Thyroid gland (tissue), 4 donors: Measurements from ENCODE around the gene TMEM126A. TPM values are rescaled to one million over a fixed set of nuclear protein-coding genes. Genes with fewer than 3 reads are reported as not detected.

Experiments
- DNase-seq, 2 donors: peaks; one replicate each; pipeline ENCODE4 v3.0.0-alpha.2; 2019
- H3K27ac ChIP-seq, 3 donors: fragments of 200-600 bp; sonication (generic); 1 replicate in 2 of 3; 2 replicates in 1 of 3; pipeline ENCODE4 v1.5.1; 2016 to 2019; ENCODE audit warnings: mild to moderate bottlenecking in 1 of 3, moderate library complexity in 1 of 3
- H3K27me3 ChIP-seq: fragments of 200-600 bp; sonication (generic); one replicate; pipeline ENCODE4 v1.5.1; 2019
- H3K36me3 ChIP-seq, 2 donors: fragments of 200-600 bp; sonication (generic); one replicate each; pipeline ENCODE4 v1.5.1; 2016 to 2019
- H3K4me1 ChIP-seq, 2 donors: fragments of 200-600 bp; sonication (generic); one replicate each; pipeline ENCODE4 v1.5.1; 2017 to 2019
- H3K4me3 ChIP-seq, 3 donors: fragments of 200-600 bp; sonication (generic); replicated peaks in 1 of 3; 1 replicate in 2 of 3; 2 replicates in 1 of 3; pipeline ENCODE4 v1.5.1; 2016; ENCODE audit warnings: mild to moderate bottlenecking in 1 of 3
- H3K9me3 ChIP-seq: fragments of 200-600 bp; sonication (generic); one replicate; pipeline ENCODE4 v1.5.1; 2017
- POLR2A ChIP-seq, 2 donors: fragments of 450-650 bp; IDR thresholded peaks; one replicate each; pipeline ENCODE4 v1.6.1; 2017; ENCODE audit warnings: antibody characterized with exemption in 2 of 2, mild to moderate bottlenecking in 2 of 2, moderate library complexity in 1 of 2
- WGBS, 2 donors: methylation state at CpG; one replicate each; pipeline ENCODE4 v1.1.5; 2017; 5-methylcytosine and 5-hydroxymethylcytosine counted together
- intact Hi-C: fragments of 100-400 bp; cut with DNase I; formaldehyde crosslinking; loops from one replicate; pipeline ENCODE4 v1.15.1; 2023
- total RNA-seq, 4 donors: library from RNA; depleted of rRNA; stranded (reverse); fragments of >200 nt; gene quantifications; one replicate each; pipeline ENCODE4 v1.2.3, GENCODE V29; 2016
- TF ChIP-seq, protein P1 (sequence below), 6 experiments: fragments of 200-600 bp in 3 of 6; fragments of 450-650 bp in 3 of 6; sonication (generic) in 3 of 6; IDR thresholded peaks; one replicate each; pipeline ENCODE4 v1.5.1; 2016 to 2019; ENCODE audit warnings: antibody characterized with exemption in 6 of 6, mild to moderate bottlenecking in 2 of 6, inconsistent platforms in 1 of 6, moderate library complexity in 1 of 6

Gene TMEM126A
- total RNA-seq, 4 donors from 2014 or later, result 24.1 to 31.7 (median 27.1) TPM

DNA sequence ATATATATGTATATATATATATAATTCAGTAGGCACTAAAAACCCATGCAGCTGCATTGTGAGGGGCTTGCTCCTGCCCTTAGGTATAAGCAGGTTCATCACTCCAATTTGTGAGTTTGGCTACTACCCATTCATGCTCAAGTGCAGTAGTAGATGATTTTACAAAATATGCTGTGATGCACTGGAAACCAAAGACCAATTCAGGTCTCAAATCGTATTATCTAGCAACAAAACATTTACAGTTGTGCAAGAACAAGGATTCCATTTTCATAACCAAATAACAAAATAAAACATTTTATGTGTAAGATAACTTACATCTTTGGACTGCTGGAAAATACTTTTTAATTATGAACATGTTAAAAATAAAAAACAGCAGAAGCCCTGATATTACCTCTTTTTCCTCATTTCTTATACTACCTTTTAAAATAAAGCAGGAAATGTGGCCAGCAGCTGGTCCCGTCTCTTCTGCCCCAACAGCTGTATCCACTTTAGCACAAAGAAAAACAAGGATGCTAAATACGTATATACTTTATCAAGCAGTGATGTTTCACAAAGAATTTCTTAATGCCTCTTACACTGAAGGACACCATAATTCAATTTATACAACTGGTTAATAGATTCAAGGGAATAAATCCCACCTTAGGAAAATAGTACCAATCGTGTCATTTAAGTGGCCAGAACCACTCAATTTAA is 14.4 kb downstream of the TMEM126A start:
- intact Hi-C loops, result no loop called here
- no peak for TF ChIP-seq POLR2A (IDR thresholded peaks at IDR 0.05)
- TF ChIP-seq, protein P1, sequence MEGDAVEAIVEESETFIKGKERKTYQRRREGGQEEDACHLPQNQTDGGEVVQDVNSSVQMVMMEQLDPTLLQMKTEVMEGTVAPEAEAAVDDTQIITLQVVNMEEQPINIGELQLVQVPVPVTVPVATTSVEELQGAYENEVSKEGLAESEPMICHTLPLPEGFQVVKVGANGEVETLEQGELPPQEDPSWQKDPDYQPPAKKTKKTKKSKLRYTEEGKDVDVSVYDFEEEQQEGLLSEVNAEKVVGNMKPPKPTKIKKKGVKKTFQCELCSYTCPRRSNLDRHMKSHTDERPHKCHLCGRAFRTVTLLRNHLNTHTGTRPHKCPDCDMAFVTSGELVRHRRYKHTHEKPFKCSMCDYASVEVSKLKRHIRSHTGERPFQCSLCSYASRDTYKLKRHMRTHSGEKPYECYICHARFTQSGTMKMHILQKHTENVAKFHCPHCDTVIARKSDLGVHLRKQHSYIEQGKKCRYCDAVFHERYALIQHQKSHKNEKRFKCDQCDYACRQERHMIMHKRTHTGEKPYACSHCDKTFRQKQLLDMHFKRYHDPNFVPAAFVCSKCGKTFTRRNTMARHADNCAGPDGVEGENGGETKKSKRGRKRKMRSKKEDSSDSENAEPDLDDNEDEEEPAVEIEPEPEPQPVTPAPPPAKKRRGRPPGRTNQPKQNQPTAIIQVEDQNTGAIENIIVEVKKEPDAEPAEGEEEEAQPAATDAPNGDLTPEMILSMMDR (IDR thresholded peaks at IDR 0.05), result no peak
- Histone ChIP-seq H3K36me3 (no peaks in the 10 kb centered on the region), H3K27ac (no peak overlapping the region), H3K27me3 (no peaks in the 10 kb centered on the region), H3K9me3 (no peaks in the 10 kb centered on the region), H3K4me3 (no peak overlapping the region), H3K4me1 (peaks cover 19 to 22% of the 10 kb centered on the region in 2 donors)
- 18 to 19% methylated on average over 4 of the region's 4 CpGs for WGBS, 2 donors
- no peak for DNase-seq

GRCh38 chr11:85663080-85663752 is 15.4 kb downstream of the TMEM126A start:
- H3K4me1 ChIP-seq, result peaks cover 19 to 22% of the 10 kb centered on the region in 2 donors
- peak overlapping the region; percentile 4 to 95 (median 89) for H3K4me3 ChIP-seq
- 4 to 6% methylated on average over 10 of the region's 10 CpGs for WGBS, 2 donors
- intact Hi-C loops, result no loop called here
- TF ChIP-seq, protein P1 (IDR thresholded peaks at IDR 0.05), result no peak
- TF ChIP-seq POLR2A (IDR thresholded peaks at IDR 0.05), result no peak
- no peak for DNase-seq
- no peaks in the 10 kb centered on the region for H3K36me3 ChIP-seq
- no peaks in the 10 kb centered on the region for H3K27me3 ChIP-seq
- H3K27ac ChIP-seq, result peak overlapping the region in 2 of 3 donors; percentile 95 to 96
- H3K9me3 ChIP-seq, result no peaks in the 10 kb centered on the region

- intact Hi-C loops, result no loop called here
- Histone ChIP-seq H3K4me1 (peaks cover 19 to 22% of the 10 kb centered on the region in 2 donors), H3K4me3 (peak overlapping the region; percentile 56 to 95 (median 89)), H3K36me3 (no peaks in the 10 kb centered on the region), H3K27ac (peak overlapping the region; percentile 95 to 98 (median 96)), H3K9me3 (no peaks in the 10 kb centered on the region), H3K27me3 (no peaks in the 10 kb centered on the region)
- DNase-seq, result peak; percentile 83 to 87
- whole genome bisulfite sequencing, 2 donors, result 0 to 1% methylated on average over 57 to 65 of the region's 73 CpGs
- peak in 1 of 2 donors; percentile 45 for TF ChIP-seq POLR2A (IDR thresholded peaks at IDR 0.05)
- TF ChIP-seq, protein P1 (IDR thresholded peaks at IDR 0.05), result peak in 5 of 6 experiments; percentile 31 to 74 (median 49)
Observed at GRCh38 chr11:85663753-85664614, 16.2 kb downstream of the TMEM126A start.

DNA sequence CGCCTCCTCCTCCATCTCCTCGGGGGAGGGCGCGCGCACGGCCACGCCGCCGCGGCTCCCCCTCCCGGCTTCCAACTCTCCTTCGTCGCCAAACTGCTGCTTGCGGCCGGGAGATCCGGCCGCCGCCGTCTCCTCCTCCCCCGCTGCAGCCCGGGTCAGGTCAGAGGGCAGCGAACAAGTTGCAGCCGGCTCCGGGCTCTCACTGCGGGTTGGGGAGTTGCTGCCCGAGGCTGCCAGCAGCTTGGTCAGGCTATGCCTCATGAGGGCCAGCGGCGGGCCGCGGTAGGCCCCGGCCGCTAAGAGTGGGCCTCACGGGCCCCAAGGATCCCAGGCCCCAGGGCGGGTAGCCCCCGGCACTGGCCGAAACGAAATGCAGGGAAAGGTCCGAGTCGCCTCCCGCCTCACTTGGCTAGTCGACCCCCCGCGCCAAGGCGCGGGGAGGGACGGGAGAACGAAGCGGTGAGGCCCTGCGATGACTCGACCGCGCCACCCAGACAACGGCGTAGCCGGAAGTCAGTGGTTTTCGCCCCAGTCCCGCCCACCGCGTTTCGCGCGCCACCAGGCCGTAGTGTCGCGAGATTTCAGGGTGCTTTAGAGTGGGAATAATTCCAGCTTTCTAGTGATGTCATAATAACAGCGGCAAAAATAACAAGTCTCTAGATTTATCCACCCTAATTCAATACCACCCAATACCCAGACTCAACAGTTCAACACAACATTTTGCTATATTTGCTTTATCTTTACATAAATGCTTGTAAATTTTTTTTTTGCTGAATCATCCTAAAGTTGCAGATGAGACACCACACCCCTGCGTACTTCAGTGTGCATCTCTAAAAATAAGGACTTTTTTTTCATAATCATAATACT is 17.1 kb downstream of the TMEM126A start, which contains the start of gene CREBZF:
TSS of gene CREBZF (minus strand) at position 515 of the 867 bp plus-strand sequence. CDS start at position 261, 254 bp downstream.
- TF ChIP-seq, protein P1 (IDR thresholded peaks at IDR 0.05), result no peak
- peak; percentile 94 to 98 for TF ChIP-seq POLR2A (IDR thresholded peaks at IDR 0.05)
- H3K4me3 ChIP-seq, result peak within 1 kb of the TSS; percentile 56 to 95 (median 89)
- no peaks in the 10 kb centered on the region for H3K36me3 ChIP-seq
- H3K4me1 ChIP-seq, result peaks cover 17 to 19% of the 10 kb centered on the region in 2 donors
- no peaks in the 10 kb centered on the region for H3K27me3 ChIP-seq
- H3K9me3 ChIP-seq, result no peaks in the 10 kb centered on the region
- intact Hi-C loops, result no loop called here
- peak; percentile 90 to 93 for DNase-seq
- peak within 1 kb of the TSS; percentile 95 to 98 (median 96) for H3K27ac ChIP-seq
- whole genome bisulfite sequencing, 2 donors, result 1% methylated on average over 27 to 58 of the region's 67 CpGs
